Stimulated activated CD8-positive, alpha-beta memory T cell treated with anti-CD3 and anti-CD28 coated beads, Interleukin-15, amount 100 ng/mL, for 1 hour (primary cell): ENCODE data around the gene ERFL.

Experiments used
- DNase-seq: peaks from one replicate; pipeline ENCODE4 v3.0.0-alpha.2; 2020; ENCODE audit warnings: low read depth

ERFL gene

GRCh38 chr19:41897820-41898219 lies 30.4 kb downstream of the ERFL start:
- DNase-seq = no peak

GRCh38 chr19:41897181-41897580 lies 31.1 kb downstream of the ERFL start:
- DNase-seq = no peak

GRCh38 chr19:41896581-41896942 lies 31.7 kb downstream of the ERFL start:
- no peak for DNase-seq

GRCh38 chr19:41895745-41896580 lies 32.3 kb downstream of the ERFL start:
- no peak for DNase-seq

- no peak for DNase-seq
Observed at GRCh38 chr19:41894350-41894749, 33.9 kb downstream of the ERFL start.

- DNase-seq = no peak
Observed at GRCh38 chr19:41893899-41894298, 34.4 kb downstream of the ERFL start.

GRCh38 chr19:41892173-41892902 lies 35.9 kb downstream of the ERFL start:
- no peak for DNase-seq

- DNase-seq = no peak
Observed at GRCh38 chr19:41890936-41891335, 37.3 kb downstream of the ERFL start.

- no peak for DNase-seq
Observed at GRCh38 chr19:41889896-41890295, 38.4 kb downstream of the ERFL start.

- DNase-seq = no peak
Observed at GRCh38 chr19:41888926-41889325, 39.3 kb downstream of the ERFL start.

GRCh38 chr19:41887711-41888382 lies 40.4 kb downstream of the ERFL start:
- DNase-seq = peak; percentile 69

- peak; percentile 46 for DNase-seq
Observed at GRCh38 chr19:41886761-41887710, 41.2 kb downstream of the ERFL start.

- peak; percentile 71 for DNase-seq
Observed at GRCh38 chr19:41883821-41884733, 44.2 kb downstream of the ERFL start.

- DNase-seq = no peak
Observed at GRCh38 chr19:41883463-41883820, 44.8 kb downstream of the ERFL start.

- DNase-seq = no peak
Observed at GRCh38 chr19:41882568-41883462, 45.4 kb downstream of the ERFL start, which contains the start of gene ARHGEF1. Gene ARHGEF1, plus strand, starts transcription at chr19:41883184. Its CDS starts 4,899 bp downstream, at chr19:41888083.

GRCh38 chr19:41880329-41880708 lies 47.9 kb downstream of the ERFL start:
- no peak for DNase-seq

GRCh38 chr19:41879670-41880328 lies 48.5 kb downstream of the ERFL start:
- DNase-seq = no peak

- DNase-seq = no peak
Observed at GRCh38 chr19:41879080-41879479, 49.2 kb downstream of the ERFL start.
